ENCODE measurements around the gene CLIP3.

The CLIP3 gene

DNA sequence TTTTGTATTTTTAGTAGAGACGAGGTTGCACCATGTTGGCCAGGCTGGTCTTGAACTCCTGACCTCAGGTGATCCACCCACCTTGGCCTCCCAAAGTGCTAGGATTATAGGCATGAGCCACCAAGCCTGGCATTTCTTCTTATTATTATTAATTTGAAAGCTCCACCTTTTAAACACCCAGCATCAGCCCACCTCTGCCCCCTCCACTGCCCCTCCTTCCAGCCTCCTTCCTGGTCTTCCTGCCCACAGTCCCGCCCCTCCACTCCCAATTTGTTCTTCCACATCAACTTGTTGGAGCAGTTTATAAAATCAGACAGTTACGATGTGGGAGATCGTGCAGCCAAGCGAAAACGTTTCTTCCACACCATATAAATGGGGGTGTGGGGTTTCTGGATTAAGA lies 7.8 kb upstream of the CLIP3 start:
- Histone ChIP-seq H3K4me3 (ENCODE audit: low read depth, low read length) (no peak overlapping the region), H3K4me1 (peaks cover 3% of the 10 kb centered on the region; the same call in 1 of the 2 replicates), H3K27me3 (no peaks in the 10 kb centered on the region), H3K36me3 (0 out of 2 replicates have a peak, but pooled peaks cover 2% of the 10 kb centered on the region), H3K9me3 (no peaks in the 10 kb centered on the region)
- no peak for TF ChIP-seq CTCF (IDR thresholded peaks at IDR 0.05; ENCODE audit: low read depth, low read length)
- DNase-seq = no peak

DNA sequence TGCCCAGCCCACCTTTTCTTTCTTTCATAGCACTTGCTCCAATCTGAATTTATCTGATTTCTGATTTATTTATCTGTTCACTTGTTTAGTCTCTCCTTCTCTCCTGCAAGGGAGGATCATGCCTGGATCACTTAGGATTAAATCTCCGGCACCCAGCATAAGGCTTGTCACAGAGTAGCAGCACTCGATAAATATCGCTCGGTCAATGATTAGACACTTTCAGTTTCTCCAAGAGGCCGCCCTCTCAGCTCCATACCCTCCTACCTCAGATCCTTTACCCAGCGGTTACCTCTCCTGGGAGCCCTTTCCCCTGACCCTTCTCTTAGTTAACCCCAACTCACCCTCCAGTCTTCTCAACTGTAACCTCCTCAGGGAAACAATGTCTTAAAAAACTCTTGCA lies 1.4 kb downstream of the CLIP3 start:
- TF ChIP-seq CTCF (IDR thresholded peaks at IDR 0.05; ENCODE audit: low read depth, low read length) = no peak
- no peak for DNase-seq
- Histone ChIP-seq H3K36me3 (no peaks in the 10 kb centered on the region), H3K4me1 (peaks cover 9% of the 10 kb centered on the region; the same call in 1 of the 2 replicates), H3K27me3 (no peaks in the 10 kb centered on the region), H3K4me3 (ENCODE audit: low read depth, low read length) (no peak overlapping the region), H3K9me3 (no peaks in the 10 kb centered on the region)

DNA sequence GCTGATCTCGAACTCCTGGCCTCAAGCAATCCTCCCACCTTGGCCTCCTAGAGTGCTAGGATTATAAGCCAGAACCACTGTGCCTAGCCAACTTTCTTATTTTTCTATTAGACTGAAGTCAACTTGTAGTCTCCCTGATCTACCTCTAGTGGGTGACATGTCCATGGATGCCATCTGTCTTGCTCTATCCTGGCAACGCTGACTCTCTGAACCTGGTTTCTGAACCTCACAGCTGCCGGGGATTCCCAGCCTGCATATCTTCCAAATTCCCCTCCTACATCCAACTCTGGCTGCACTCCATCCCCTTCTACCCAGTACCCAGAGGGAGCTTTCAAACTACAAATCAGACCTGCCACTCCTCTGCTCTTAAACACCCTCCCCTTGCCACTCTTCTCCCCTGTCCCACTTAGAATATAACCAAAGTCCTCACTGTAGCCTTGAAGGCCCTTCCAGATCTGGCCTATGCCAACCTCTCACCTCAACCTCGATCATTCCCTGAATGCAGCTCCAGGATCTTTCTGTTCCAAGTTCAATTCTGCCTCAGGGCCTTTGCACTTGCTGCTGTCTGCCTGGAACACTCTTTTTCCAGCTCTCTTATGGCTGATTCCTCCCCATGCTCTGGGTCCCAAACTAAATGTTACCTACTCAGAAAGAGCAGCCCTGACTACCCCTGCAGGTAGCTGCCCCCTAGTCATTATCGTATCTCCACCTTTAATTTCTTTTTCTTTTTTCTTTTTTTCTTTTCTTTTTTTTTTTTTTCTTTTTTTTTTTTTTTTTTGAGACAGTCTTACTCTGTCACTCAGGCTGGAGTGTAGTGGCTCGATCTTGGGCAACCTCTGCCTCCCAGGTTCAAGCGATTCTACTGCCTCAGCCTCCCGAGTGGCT lies 2.2 kb downstream of the CLIP3 start:
- Histone ChIP-seq H3K9me3 (no peaks in the 10 kb centered on the region), H3K4me3 (ENCODE audit: low read depth, low read length) (no peak overlapping the region), H3K4me1 (peaks cover 6% of the 10 kb centered on the region; the same call in 1 of the 2 replicates), H3K36me3 (no peaks in the 10 kb centered on the region; the same call in 1 of the 2 replicates), H3K27me3 (no peaks in the 10 kb centered on the region)
- no peak for DNase-seq
- peak; percentile 21; the same call in 1 of the 2 replicates for TF ChIP-seq CTCF (IDR thresholded peaks at IDR 0.05; ENCODE audit: low read depth, low read length)

DNA sequence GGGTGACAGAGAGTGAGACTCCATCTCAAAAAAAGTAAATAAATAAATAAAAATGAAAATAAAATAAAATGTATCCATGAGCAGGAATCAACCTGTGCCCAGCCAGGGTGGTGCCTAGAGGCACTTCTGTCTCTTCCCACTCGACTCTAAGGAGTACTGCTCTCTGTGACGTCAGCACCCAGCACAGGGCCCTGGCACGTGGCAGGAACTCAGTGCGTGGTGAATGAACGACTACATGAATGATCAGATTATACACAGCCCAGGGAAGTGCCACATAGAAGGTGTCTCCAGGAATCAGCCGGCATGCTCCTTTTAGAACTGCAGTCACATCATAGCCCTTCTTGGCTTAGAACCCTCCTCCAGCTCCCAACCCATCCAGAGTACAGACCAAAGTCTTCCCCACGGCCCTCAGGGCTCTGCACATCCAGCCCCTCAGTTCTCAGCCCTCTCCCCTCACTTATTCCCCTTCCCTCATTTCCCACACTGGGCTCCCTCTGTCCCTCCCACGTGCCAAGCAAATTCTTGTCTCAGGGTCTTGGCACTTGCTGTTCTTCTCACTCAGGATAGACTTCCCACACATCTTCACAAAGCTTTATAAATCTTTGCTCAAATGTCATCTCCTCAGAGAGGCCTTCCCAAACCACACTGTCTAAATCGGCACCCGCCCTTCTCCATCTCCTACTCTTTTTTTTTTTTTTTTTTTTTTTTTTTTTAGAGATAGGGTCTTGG lies 4.2 kb downstream of the CLIP3 start:
- Histone ChIP-seq H3K9me3 (no peaks in the 10 kb centered on the region), H3K36me3 (peaks cover 8% of the 10 kb centered on the region; the same call in 1 of the 2 replicates), H3K4me1 (peaks cover 3% of the 10 kb centered on the region; the same call in 1 of the 2 replicates), H3K27me3 (no peaks in the 10 kb centered on the region), H3K4me3 (ENCODE audit: low read depth, low read length) (no peak overlapping the region)
- DNase-seq = no peak
- TF ChIP-seq CTCF (IDR thresholded peaks at IDR 0.05; ENCODE audit: low read depth, low read length) = no peak

DNA sequence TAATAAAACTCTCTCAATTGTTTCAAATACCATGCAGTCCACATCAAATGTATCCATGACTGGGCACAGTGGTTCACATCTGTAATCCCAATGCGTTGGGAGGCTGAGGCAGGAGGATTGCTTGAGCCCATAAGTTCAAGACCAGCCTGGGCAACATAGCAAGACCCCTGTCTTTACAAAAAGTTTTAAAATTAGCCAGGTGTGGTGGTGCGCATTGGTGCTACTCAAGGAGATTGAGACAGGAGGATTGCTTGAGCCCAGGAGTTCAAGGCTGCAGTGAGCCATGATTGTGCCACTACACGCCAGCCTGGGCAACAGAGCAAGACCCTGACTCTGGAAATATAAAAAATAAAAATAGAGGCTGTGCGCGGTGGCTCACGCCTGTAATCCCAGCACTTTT lies 5.0 kb downstream of the CLIP3 start:
- DNase-seq = no peak
- Histone ChIP-seq H3K27me3 (no peaks in the 10 kb centered on the region), H3K9me3 (no peaks in the 10 kb centered on the region), H3K4me1 (no peaks in the 10 kb centered on the region), H3K4me3 (ENCODE audit: low read depth, low read length) (no peak overlapping the region), H3K36me3 (peaks cover 11% of the 10 kb centered on the region; the same call in 1 of the 2 replicates)
- TF ChIP-seq CTCF (IDR thresholded peaks at IDR 0.05; ENCODE audit: low read depth, low read length) = no peak
